ENCODE measurements around the gene ETNK2.

DNA sequence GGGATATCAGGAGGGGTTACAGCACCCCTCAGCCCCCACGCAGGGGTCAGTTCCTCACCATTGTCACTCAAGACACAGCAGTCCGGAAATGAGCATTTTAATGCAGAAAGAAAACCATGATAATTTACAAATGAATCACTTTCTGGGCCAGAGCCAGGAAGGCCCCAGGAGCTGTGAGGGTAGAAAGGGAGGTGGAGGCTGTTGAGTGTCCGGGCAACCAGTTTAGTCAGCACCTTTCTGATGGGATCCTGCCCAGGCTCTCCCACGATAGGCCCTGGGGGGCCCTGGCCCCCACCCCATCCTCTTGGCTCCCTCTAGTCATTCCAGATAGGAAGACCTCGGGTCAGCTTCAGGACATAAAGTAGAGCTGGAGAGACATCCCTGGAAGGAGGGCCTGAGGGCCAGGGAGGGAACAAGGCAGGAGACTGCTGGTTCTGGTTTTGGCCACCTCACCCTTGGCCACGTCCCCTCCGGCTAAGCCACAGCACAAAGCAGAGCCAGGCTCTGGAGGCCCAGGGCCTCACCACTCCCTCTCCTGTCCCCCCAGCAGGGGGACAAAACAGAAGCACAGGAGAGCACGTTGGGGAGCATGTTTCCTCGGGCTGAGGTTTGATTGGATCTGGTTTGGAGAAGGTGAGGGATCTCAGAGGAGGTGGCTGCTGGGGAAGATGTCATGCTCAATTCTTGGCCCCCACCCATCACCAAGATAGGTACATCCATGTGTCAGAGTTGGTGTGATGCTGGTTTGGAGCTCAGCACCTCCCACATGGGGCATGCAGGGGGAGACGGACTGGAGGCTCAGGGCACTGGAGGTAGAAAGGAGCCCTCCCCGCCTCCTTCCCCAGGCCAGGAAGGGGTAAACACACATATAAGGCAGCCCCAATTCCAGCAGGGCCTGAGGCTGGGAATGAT lies 20.6 kb downstream of the ETNK2 start:
- TF ChIP-seq, protein P1, sequence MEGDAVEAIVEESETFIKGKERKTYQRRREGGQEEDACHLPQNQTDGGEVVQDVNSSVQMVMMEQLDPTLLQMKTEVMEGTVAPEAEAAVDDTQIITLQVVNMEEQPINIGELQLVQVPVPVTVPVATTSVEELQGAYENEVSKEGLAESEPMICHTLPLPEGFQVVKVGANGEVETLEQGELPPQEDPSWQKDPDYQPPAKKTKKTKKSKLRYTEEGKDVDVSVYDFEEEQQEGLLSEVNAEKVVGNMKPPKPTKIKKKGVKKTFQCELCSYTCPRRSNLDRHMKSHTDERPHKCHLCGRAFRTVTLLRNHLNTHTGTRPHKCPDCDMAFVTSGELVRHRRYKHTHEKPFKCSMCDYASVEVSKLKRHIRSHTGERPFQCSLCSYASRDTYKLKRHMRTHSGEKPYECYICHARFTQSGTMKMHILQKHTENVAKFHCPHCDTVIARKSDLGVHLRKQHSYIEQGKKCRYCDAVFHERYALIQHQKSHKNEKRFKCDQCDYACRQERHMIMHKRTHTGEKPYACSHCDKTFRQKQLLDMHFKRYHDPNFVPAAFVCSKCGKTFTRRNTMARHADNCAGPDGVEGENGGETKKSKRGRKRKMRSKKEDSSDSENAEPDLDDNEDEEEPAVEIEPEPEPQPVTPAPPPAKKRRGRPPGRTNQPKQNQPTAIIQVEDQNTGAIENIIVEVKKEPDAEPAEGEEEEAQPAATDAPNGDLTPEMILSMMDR (IDR thresholded peaks at IDR 0.05), result peak in 1 of 4 donors; percentile 11
- no peak for TF ChIP-seq POLR2A (IDR thresholded peaks at IDR 0.05)

All from right lobe of liver (tissue), 4 donors.